Epithelial cell of prostate (primary cell): Measurements from ENCODE around the gene DCST1.

ENCODE experiments used
- DNase-seq: peaks from one replicate; pipeline ENCODE4 v3.0.0-alpha.2; 2011; ENCODE audit warnings: low read depth, low spot score
- H3K27ac ChIP-seq: fragments of 450-650 bp; 2 replicates; pipeline ENCODE4 v1.5.1; 2017; ENCODE audit warnings: mild to moderate bottlenecking

Gene DCST1

DNA sequence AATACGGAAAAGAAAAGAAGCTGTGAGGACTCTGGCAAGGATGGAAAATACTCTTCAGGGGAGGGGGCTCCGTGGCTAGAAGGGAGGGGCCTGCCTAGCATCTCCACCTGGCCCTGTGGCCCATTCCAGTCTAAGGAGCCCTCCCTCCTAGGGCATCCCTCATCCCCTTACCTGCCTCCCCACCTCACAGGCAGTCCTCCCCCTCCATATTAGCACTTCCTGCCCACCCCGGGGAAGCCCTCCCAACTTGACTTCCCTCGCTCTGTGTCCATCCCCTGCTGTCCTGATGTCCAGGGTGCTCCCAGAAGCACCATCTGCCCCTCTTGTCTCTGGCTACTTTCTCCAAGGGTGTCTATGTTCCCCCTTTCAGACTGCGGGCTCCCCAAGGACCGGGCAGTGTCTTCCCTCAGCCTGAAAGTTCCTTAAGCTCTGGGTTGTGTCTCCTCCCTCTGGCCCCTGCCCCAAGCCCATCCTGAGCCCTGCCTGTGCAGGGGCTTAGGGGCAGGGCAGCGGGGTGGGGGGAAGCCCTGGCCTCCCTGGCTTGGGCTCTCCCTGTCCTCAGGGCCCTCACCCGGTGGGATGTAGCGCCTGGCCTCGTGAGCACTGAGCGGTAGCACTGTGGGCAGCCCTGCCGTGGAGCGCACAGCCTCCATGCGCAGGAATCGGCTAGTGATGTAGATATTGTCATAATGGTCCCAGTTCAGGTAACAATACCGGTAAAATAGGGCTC lies 3.9 kb upstream of the DCST1 start:
- DNase-seq, result no peak
- H3K27ac ChIP-seq, result no peak overlapping the region

DNA sequence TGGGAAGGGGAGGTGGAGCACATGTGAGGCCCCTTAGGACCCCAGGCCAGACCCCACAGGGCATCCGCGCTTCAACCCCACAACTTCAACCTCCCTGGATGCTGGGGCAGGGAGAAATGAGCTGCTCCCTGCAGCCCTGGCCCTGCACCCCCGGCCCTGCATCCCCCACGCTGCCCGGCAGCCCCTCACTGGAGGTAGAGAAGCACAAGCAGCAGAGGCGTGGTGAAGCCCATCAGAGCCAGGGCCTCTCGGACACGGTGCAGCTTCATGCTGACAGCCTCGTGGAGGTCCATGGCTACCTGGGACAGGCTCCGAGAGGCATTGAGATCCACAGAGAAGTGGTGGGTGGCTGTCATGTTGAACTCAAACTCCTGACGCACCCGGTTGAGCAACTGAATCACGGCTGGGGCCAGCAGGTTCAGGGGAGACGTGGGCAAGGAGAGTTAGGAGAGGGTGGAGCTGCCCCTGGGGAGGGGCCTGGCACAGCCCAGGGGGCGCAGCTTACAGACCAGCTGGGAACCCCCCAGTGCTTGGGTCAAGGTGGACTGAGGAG lies 3.3 kb upstream of the DCST1 start:
- H3K27ac ChIP-seq, result no peak overlapping the region
- no peak for DNase-seq

DNA sequence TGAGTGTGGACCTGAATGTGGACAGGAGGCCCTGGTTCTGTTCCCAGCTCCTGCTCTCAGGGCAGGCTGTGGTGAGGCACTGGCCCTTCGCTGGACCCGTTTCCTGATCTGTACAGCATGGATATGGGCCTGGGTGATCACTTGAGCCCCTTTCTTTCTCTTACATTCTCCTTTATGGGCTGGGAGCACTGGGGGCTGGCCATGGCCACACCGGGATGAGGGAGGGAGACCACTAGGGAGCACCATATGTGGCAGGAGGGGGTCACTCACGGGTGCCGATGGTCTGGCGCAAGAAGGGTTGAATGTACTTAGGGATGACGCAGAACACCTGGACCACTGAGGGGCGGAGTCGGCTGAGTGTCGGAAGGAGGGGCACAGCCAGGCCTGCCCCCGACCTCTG lies 2.7 kb upstream of the DCST1 start:
- no peak overlapping the region for H3K27ac ChIP-seq
- DNase-seq, result no peak

DNA sequence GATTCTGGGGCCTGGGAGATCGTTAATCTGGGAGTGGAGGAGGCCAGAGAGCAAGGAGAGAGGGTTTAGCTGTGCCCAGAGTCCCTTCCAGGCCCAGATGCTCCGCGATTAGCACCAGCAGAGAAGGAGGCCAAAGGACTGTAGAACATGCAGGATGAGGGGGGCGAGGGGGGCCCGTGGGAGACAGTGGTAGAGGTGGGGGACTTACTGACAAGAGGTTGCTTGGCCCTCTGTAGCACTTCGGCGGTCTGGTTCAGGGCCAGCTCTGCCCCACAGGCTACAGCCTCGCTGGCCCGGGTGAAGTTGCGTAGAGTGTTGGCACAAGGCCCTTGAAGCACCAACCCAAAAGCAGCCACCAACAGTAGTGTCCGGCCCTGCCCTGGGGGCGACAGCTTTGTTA lies 738 bp upstream of the DCST1 start:
- H3K27ac ChIP-seq, result no peak overlapping the region
- DNase-seq, result no peak

DNA sequence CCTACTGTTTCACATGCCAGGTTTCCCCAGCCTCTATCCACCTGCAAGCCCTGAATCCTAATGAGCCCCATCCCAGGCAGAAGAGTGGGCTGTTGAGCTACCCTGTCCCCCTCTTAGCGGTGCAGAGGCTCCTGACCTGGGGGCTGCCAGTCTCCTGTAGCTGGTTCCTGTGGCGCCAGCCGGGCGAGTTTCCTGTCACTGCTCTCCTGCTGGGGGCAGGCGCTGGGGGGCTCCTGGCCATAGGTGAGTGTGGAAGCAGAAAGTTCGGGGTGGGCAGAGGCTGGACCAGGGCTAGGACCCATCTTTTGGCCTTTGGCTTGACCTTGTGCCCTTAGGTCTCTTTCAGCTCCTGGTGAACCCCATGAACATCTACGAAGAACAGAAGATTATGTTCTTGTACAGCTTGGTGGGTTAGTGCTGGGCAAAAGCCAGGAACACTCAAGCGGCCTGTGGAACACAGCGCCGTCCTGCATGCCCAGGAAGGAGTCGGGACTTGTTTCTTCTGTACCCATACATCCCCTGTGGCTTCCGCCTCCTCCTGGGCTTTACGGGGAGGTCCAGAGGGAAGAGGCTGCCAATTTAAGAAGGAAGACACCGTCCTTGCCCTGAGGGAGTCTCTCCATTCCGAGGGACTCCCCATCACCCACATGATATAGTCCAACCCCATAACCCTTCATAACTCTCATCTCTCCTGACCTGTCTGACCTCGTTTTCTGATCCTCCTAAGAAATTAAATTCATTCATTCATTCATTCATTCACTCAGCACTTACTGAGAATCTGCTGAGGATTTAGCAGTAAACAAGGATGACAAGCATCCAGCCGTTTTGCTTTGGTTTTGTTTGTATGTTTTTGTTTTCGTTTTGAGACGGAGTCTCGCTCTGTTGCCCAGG lies 939 bp downstream of the DCST1 start:
- H3K27ac ChIP-seq, result no peak overlapping the region
- no peak for DNase-seq

DNA sequence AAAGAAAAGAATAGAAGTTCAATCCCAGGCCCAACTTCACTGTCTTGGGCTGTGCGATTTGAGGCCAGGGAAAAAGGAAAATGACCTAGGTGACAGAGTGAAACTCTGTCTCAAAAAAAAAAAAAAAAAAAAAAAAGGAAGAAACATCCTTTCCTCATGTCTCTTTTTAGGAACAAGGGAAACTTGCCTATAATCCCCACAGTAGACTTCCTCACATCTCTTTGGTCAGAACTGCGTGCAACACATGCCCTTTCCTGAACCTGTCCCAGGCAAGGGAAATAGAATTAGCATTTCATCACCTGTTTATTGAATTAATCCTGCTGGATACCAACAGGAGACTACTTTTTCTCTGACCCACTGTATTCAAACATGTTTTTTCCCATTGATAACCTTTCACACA lies 2.3 kb downstream of the DCST1 start:
- no peak overlapping the region for H3K27ac ChIP-seq
- no peak for DNase-seq

DNA sequence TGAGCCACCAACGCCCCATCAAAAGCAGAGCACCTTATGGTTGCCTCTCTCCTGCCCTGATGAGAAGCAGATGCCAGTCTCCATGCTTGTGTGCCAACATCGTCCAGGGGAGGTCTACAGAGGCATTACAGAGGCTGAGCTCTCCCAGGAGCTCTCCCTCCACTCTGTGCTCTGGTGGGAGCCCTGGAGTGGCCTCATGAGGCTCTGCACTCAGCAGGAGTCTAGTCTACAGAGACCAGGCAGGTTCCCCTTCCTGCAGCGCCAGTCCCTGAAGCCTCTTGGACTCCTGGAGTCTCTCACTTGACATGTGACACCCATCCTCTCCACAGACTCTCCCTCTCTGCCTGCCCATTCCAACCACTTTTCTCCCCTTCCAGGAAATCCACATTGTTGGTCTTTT lies 3.4 kb downstream of the DCST1 start:
- DNase-seq, result no peak
- no peak overlapping the region for H3K27ac ChIP-seq

DNA sequence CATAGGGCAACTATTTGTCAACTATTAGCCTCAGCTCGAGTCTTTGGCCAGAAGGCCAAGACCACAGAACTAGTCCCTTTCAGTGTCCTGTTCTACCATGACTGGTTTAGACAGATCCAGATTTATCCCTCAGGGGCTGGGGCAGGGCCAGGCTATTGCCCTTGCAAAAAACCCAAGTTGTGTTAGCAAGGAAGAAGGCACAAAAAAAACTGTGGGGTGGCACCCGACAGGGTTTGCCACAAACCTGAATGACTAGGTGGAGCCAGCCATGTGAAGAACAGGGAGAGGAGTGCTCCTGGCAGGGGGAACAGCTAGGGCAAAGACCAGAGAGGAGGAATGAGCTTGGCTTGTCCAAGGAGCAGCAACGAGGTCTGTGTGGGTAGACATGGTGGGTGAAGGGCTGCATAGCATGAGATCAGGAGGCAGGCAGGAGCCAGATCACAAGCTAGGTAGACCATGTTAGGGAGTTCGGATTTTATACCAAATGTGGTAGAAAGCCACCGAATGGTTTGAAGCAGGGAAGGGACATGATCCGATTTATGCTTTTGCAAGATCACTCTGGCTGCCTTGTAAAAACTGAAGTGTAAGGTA lies 4.3 kb downstream of the DCST1 start:
- H3K27ac ChIP-seq, result peak overlapping the region; percentile 72
- DNase-seq, result no peak

DNA sequence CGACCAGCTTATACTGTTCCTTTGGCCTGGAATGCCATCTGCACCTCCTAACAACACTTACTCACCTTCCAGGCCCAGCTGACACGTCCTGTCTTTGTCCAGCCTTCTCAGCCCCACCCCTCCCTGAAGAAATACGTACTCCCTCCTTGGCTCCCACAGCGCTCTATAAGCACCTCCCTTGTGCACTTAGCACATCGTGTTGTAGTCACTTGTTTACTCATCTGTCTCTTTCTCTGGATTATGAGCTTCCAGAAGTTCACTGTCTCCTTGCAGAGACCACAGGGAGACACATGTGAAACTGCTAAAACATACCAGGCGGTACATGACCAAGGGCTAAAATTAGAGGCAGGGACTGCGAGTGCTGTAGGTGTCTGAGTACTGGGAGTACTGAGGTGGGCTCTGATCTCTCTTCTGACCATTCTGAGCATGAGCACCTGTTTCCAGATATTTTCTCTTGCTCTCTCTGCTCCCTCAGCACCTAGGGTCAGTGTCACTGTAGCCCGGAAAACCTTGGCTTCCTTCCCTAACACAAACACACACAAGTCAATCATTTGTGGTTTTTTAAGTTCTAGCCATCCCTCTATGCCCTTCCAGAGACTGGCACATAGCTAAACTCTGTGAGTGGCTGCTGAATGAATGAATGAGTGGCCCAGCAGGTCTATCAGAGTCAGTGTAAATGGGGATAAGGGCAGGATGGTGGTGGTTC lies 5.1 kb downstream of the DCST1 start:
- DNase-seq, result peak; percentile 90
- peak overlapping the region; percentile 72 for H3K27ac ChIP-seq

DNA sequence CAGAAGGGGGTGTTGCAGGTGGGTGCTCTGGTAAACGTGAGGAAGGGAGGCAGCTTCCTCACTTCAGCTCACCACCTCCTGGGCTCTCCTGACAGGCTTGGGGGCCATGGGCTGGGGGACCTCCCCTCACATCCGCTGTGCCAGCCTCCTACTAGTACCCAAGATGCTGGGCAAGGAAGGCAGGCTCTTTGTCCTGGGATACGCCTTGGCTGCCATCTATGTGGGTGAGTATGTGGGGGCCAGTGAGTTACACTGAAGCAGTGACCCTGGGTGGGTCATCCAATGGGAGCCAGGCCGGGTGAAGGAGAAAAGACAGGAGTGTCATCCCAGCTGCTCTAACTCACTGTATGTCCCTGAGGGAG lies 5.7 kb downstream of the DCST1 start:
- DNase-seq, result no peak
- peak overlapping the region; percentile 72 for H3K27ac ChIP-seq

DNA sequence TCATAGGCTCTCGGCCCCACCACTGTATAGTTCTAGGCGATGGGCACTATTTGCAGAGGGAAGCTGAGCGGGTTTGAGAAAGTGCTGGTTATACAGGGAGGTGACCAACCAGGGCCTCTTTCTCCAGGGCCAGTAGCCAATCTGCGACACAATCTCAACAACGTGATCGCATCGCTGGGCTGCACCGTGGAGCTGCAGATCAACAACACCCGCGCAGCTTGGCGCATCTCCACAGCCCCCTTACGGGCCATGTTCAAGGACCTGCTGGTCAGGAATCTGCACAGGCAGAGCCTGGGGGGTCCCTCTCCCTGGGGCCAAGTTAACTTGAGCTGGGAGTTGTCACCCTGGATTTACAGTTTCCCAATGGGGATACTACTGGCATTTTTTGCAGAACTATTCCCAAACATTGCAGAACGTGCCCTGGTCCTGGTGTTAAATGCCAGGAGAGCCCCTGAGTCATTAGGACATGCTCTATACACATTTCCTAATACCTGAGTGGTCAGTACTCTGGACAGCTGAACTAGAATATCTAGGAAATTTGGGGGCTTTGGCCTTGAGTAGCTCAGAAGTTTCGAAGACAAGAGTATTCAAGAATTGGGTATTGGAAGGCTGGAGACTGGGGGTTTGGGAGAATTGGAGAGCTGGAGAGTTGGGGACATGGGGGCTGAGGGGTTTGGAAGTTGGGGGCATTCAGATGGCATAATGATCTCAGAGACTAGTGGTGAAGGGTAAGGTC lies 6.9 kb downstream of the DCST1 start:
- DNase-seq, result no peak
- no peak overlapping the region for H3K27ac ChIP-seq

DNA sequence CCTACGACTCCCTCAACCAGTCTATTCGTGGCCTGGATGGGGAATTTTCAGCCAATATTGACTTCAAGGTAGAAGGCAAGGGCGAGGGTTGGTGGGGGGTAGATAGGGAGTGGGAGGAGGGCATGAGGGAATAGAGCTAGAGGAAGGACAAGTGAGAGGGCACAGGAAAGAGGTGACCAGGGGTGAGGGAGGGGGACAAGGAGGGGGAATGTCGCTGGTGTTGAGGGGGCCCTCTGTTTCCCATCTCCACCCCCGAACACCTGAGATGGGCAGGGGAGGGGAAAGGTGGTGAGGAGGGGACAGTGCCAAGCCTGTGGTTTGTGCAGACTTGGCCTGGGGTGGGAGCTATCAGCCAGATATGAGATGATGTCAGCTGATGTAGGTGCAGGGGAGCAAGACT lies 9.2 kb downstream of the DCST1 start:
- no peak for DNase-seq
- no peak overlapping the region for H3K27ac ChIP-seq

DNA sequence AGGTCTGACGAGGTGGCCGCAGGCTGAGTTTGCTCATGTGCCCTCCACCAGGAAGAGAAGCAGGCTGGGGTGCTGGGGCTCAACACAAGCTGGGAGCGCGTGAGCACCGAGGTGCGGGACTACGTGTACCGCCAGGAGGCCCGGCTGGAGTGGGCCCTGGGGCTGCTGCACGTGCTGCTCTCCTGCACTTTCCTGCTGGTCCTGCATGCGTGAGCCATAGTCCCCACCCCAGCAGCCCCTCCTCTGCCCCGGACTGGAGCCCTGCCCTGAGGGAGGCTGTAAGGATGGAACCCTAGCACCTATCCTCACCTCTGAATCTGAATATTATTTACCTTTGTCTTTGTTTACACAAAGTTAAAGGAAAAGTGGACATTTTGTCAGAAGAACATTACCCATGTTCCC lies 9.7 kb downstream of the DCST1 start:
- no peak for DNase-seq
- H3K27ac ChIP-seq, result no peak overlapping the region

DNA sequence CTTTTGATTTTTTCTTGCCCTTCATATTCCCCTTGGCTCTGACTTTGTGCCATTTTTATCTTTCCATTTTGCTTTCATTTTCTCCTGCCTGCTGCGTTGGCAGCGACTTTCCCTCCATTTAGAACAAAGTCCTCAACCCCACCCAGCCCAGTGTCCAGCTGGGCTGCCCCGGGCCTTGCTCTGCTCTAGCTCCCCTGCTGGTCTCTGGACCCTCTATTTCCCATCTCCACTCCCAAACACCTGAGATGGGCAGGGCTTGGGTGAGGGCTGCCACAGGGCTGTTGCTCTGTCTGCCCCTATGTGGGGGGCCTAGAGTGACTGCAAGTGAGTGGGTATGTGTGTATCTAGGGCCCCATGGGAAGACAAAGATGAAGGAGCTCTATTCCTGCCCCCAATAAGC lies 10.2 kb downstream of the DCST1 start:
- no peak for DNase-seq
- no peak overlapping the region for H3K27ac ChIP-seq

DNA sequence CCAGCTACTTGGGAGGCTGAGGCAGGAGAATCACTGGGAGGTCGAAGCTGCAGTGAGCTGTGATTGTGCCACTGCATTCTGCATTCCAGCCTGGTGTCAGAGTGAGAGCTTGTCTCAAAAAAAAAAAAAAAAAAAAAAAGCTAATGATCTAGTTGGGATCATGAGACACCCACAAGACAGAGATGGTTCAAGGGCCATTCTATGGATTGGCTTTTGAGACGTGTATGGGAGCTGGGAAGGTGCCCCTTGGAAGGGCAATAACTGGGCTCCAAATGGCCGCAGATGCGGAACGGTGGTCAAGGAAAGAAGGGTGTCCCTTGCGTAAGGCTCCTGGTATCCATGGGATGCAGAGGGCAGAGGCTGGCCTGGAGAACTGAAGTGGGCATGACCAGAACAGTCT lies 10.7 kb downstream of the DCST1 start:
- no peak overlapping the region for H3K27ac ChIP-seq
- no peak for DNase-seq

DNA sequence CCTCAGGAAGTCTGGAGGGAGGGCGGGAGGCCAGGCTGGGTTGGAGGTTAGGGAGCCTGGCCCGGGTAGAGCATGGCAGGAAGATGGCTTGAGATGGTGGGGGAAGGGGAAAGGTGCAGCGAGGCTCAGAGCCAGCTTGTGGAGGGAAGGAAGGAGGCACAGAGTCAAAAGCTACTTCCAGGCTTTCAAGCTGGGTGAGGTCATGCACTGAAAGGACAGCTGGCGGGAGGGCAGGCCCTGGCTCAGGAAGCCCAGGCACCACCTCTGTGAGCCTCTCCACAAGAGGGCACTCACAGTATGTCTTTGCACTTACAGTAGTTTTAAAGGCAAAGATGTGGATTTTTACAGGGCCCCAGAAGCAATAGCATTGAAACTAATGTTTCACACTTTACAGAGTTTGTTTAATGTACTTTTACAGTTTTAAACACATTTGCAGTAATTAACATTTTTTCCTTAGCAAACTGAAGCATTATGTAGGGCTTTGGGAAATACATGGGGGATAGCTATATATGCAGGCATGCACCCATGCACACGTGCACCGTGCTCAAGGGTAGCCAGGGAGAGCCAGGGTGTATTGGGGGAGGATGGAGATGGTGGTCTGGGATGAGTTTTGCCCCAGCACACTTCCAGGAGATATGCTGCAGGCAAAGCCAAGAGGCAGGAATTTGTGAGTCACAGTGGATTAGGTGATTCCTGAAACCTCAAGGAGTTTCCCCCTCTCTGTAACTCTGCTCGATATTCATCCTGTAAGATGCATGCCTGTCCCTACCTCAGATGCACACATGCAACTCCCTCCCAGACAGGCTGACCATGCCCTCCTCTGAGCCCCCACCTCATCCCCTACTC lies 11.4 kb downstream of the DCST1 start:
- no peak overlapping the region for H3K27ac ChIP-seq
- DNase-seq, result no peak

DNA sequence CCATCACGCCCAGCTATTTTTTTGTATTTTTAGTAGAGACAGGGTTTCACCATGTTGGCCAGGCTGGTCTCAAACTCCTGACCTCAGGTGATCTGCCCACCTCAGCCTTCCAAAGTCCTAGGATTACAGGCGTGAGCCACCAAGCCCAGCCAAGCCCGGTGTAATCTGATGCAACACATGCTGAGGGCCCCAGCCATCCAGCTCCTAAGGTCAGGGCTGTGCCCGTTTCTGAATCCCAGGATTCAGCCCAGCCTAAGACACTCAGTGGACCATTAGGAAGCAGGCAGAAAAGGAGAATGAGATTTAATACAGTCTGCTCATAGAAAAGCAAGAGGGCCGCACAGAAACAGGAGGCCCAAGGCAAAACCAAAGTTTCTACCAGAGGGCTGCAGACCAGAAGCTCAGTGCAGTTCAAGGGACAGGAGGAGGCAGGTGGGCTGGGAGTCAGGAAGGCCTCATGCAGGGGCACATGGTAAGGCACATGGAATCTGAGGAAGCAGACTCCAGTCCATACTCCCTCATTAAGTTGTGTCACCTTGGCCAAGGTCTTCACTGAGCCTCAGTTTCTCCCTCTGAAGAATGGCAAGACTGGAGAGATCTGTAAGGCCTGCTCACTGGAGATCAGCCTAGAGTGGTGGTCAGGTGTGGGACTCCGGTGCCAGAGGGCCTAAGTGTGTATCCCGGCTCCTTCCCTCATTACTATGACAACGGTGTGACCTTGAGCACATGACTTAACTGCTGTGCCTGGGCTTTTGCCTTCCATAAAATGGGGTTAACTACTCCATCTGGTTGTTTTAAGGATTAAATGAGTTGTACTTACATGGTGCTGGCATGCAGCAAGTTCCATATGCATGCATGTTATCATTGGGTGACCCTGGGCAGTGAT lies 15.1 kb downstream of the DCST1 start:
- no peak overlapping the region for H3K27ac ChIP-seq

More for the DNA sequence above, 15.1 kb downstream of the DCST1 start:
- no peak for DNase-seq
